ENCODE data around the gene VASH2. TPM values are rescaled to one million over a fixed set of nuclear protein-coding genes. Genes with fewer than 3 reads are reported as not detected.

VASH2 gene
- total RNA-seq, 4 donors from 2014 or later: 1.5 TPM; not detected in 3

- ATAC-seq: no peak
- intact Hi-C loops (cut with DNase I; ENCODE audit: low total_unique reads) (loop anchor here (5.0 kb wide), 2 partner anchors 61 to 126 kb away; partner anchors contain the start of gene FLVCR1), in situ Hi-C loops (cut with MboI; ENCODE audit: low sequenced_read_pairs in 4 of 4) (loop anchor here in 3 of 4 donors (25.0 kb wide), 2 partner anchors 171 to 321 kb away; no protein-coding TSS in a partner anchor)
- no peaks in the 10 kb centered on the region for H3K9me3 ChIP-seq
- no peak overlapping the region for H3K27ac ChIP-seq
- H3K4me3 ChIP-seq: no peak overlapping the region
- peaks cover 44 to 52% of the 10 kb centered on the region in 2 donors for H3K4me1 ChIP-seq
- no peaks in the 10 kb centered on the region for H3K36me3 ChIP-seq
- no peaks in the 10 kb centered on the region for H3K27me3 ChIP-seq
- DNase-seq: no peak
- TF ChIP-seq POLR2A (IDR thresholded peaks at IDR 0.05) (no peak), CTCF (IDR thresholded peaks at IDR 0.05 in 4 of 5, conservative IDR thresholded peaks at IDR 0.05 in 1 of 5) (no peak)
Observed at GRCh38 chr1:212983482-212983881, 33.1 kb downstream of the VASH2 start.

- intact Hi-C loops (cut with DNase I; ENCODE audit: low total_unique reads): loop anchor here (5.0 kb wide), 2 partner anchors 62 to 127 kb away; partner anchors contain the start of gene FLVCR1
Observed at GRCh38 chr1:212984522-212985291, 34.4 kb downstream of the VASH2 start.

GRCh38 chr1:212986551-212986950 lies 36.2 kb downstream of the VASH2 start:
- Histone ChIP-seq H3K27ac (no peak overlapping the region), H3K4me1 (peaks cover 13 to 22% of the 10 kb centered on the region in 2 donors), H3K4me3 (no peak overlapping the region), H3K27me3 (no peaks in the 10 kb centered on the region), H3K9me3 (no peaks in the 10 kb centered on the region), H3K36me3 (peaks cover 0 to 7% of the 10 kb centered on the region in 2 donors)
- DNase-seq: no peak
- intact Hi-C loops (cut with DNase I; ENCODE audit: low total_unique reads) (no loop called here), in situ Hi-C loops (cut with MboI; ENCODE audit: low sequenced_read_pairs in 4 of 4) (loop anchor here in 3 of 4 donors (25.0 kb wide), 2 partner anchors 174 to 324 kb away; no protein-coding TSS in a partner anchor)
- TF ChIP-seq CTCF (IDR thresholded peaks at IDR 0.05 in 4 of 5, conservative IDR thresholded peaks at IDR 0.05 in 1 of 5) (no peak), POLR2A (IDR thresholded peaks at IDR 0.05) (no peak)
- no peak for ATAC-seq

More at GRCh38 chr1:212984522-212985291, 34.4 kb downstream of the VASH2 start:
- in situ Hi-C loops (cut with MboI; ENCODE audit: low sequenced_read_pairs in 4 of 4): loop anchor here in 3 of 4 donors (25.0 kb wide), 2 partner anchors 172 to 322 kb away; no protein-coding TSS in a partner anchor
- Histone ChIP-seq H3K4me3 (no peak overlapping the region), H3K27me3 (no peaks in the 10 kb centered on the region), H3K9me3 (no peaks in the 10 kb centered on the region), H3K4me1 (peaks cover 32 to 40% of the 10 kb centered on the region in 2 donors), H3K36me3 (peaks cover 0 to 2% of the 10 kb centered on the region in 2 donors), H3K27ac (no peak overlapping the region)
- no peak for DNase-seq
- no peak for ATAC-seq
- TF ChIP-seq CTCF (IDR thresholded peaks at IDR 0.05 in 4 of 5, conservative IDR thresholded peaks at IDR 0.05 in 1 of 5): no peak
- TF ChIP-seq POLR2A (IDR thresholded peaks at IDR 0.05): no peak

GRCh38 chr1:212987702-212988322 lies 37.5 kb downstream of the VASH2 start:
- TF ChIP-seq CTCF (IDR thresholded peaks at IDR 0.05 in 4 of 5, conservative IDR thresholded peaks at IDR 0.05 in 1 of 5): no peak
- TF ChIP-seq POLR2A (IDR thresholded peaks at IDR 0.05): no peak
- in situ Hi-C loops (cut with MboI; ENCODE audit: low sequenced_read_pairs in 4 of 4) (loop anchor here in 3 of 4 donors (25.0 kb wide), 2 partner anchors 176 to 326 kb away; no protein-coding TSS in a partner anchor), intact Hi-C loops (cut with DNase I; ENCODE audit: low total_unique reads) (no loop called here)
- H3K4me1 ChIP-seq: peaks cover 3 to 16% of the 10 kb centered on the region in 2 donors
- H3K9me3 ChIP-seq: no peaks in the 10 kb centered on the region
- no peaks in the 10 kb centered on the region for H3K27me3 ChIP-seq
- H3K4me3 ChIP-seq: no peak overlapping the region
- no peak overlapping the region for H3K27ac ChIP-seq
- H3K36me3 ChIP-seq: peaks cover 0 to 8% of the 10 kb centered on the region in 2 donors
- ATAC-seq (no peak), DNase-seq (no peak)

Measured in gastrocnemius medialis (tissue), 4 donors.